Body of pancreas (tissue), 4 donors: Measurements from ENCODE around the gene SYT10.

Source experiments
- POLR2A ChIP-seq, 3 donors: fragments of 450-650 bp; IDR thresholded peaks; one replicate each; pipeline ENCODE4 v1.6.1; 2016; ENCODE audit warnings: antibody characterized with exemption in 3 of 3, mild to moderate bottlenecking in 2 of 3
- TF ChIP-seq, protein P1 (sequence below), 7 experiments: fragments of 450-650 bp in 4 of 7; fragments of 200-600 bp in 3 of 7; sonication (generic) in 3 of 7; IDR thresholded peaks; one replicate each; pipeline ENCODE4 v1.5.1; 2016 to 2019; ENCODE audit warnings: antibody characterized with exemption in 7 of 7

DNA sequence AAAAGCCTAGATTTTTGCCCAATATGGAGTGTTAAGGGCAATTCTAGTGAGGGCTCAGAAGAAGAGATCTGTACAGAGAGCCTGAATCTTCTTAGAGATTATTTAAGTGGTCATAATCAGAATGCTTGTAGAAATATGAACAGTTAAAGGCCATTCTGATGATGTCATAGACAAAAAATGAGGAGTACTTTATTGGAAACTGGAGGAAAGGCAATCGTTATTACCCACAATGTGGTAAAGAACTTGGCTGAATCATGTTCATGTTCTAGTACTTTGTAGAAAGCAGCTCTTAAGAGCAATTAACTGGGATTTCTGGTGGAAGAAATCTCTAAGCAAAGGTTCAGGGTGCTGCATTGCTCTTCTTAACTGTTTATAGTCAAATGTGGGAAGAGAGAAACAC is 36.4 kb upstream of the SYT10 start:
- TF ChIP-seq, protein P1, sequence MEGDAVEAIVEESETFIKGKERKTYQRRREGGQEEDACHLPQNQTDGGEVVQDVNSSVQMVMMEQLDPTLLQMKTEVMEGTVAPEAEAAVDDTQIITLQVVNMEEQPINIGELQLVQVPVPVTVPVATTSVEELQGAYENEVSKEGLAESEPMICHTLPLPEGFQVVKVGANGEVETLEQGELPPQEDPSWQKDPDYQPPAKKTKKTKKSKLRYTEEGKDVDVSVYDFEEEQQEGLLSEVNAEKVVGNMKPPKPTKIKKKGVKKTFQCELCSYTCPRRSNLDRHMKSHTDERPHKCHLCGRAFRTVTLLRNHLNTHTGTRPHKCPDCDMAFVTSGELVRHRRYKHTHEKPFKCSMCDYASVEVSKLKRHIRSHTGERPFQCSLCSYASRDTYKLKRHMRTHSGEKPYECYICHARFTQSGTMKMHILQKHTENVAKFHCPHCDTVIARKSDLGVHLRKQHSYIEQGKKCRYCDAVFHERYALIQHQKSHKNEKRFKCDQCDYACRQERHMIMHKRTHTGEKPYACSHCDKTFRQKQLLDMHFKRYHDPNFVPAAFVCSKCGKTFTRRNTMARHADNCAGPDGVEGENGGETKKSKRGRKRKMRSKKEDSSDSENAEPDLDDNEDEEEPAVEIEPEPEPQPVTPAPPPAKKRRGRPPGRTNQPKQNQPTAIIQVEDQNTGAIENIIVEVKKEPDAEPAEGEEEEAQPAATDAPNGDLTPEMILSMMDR (IDR thresholded peaks at IDR 0.05): no peak
- no peak for TF ChIP-seq POLR2A (IDR thresholded peaks at IDR 0.05)
